Endothelial cell of umbilical vein (primary cell): ENCODE data around the gene DCC. TPM values are rescaled to one million over a fixed set of nuclear protein-coding genes. Genes with fewer than 3 reads are reported as not detected.

Experiments used
- BruUV-seq: library from RNA; stranded (reverse); fragments of 400-500 nt; replicated peaks from 2 replicates; lab custom pipeline; 2021; lab: Mats Ljungman, UMichigan
- CTCF ChIA-PET: fragments of 300-600, 350-600 bp; sonication (Branson Sonifier 250); formaldehyde crosslinking; loops from one replicate; lab custom pipeline; 2021; ENCODE audit warnings: antibody characterized with exemption, inconsistent platforms; lab: Charles Lee
- POLR2A ChIA-PET: fragments of 300-600, 350-600 bp; sonication (Branson Sonifier 250); formaldehyde crosslinking; loops from one replicate; lab custom pipeline; 2021; ENCODE audit warnings: antibody characterized with exemption, inconsistent platforms; lab: Charles Lee
- DNase-seq: peaks from one replicate; pipeline ENCODE4 v3.0.0-alpha.2; 2011; ENCODE audit warnings: low read depth, low spot score
- FAIRE-seq: peaks from 2 replicates; lab custom pipeline; 2011; peaks lifted over from hg19 to GRCh38; lab: Jason Lieb, UNC
- H2AFZ ChIP-seq: 2 replicates; pipeline ENCODE4 v1.6.0; 2012; ENCODE audit warnings: low read depth, low read length, control low read depth, inconsistent platforms
- H3K27ac ChIP-seq: 2 replicates; pipeline ENCODE4 v1.5.1; 2011; ENCODE audit warnings: low read depth, mild to moderate bottlenecking, control low read depth, low read length, moderate library complexity; ENCODE audit not compliant: insufficient read depth
- H3K27me3 ChIP-seq, 2 experiments: 2 replicates each; pipeline versions ENCODE4 v1.6.0 to v1.6.1; 2011; ENCODE audit warnings: low read length in 2 of 2, mixed read lengths in 1 of 2; ENCODE audit not compliant: control insufficient read depth in 2 of 2, insufficient read depth in 2 of 2
- H3K36me3 ChIP-seq, 2 experiments: 2 replicates in 1 of 2; 3 replicates in 1 of 2; pipeline ENCODE4 v1.5.1; 2011; ENCODE audit warnings: low read length in 2 of 2, mild to moderate bottlenecking in 1 of 2, moderate library complexity in 1 of 2; ENCODE audit not compliant: control insufficient read depth in 2 of 2, insufficient read depth in 2 of 2; ENCODE audit errors: extremely low read depth in 1 of 2
- H3K4me1 ChIP-seq: 3 replicates; pipeline ENCODE4 v1.5.1; 2011; ENCODE audit warnings: mild to moderate bottlenecking, low read length; ENCODE audit not compliant: control insufficient read depth, insufficient read depth; ENCODE audit errors: extremely low read depth
- H3K4me2 ChIP-seq: 2 replicates; pipeline ENCODE4 v1.6.1; 2011; ENCODE audit warnings: low read length, control low read depth, mixed read lengths; ENCODE audit not compliant: insufficient read depth
- H3K4me3 ChIP-seq, 3 experiments: fragments of 200-600 bp in 1 of 3; sonication (generic), shearing (Covaris generic) in 1 of 3; replicated peaks in 1 of 3; 2 replicates each; pipeline ENCODE4 v1.5.1; 2011 to 2016; ENCODE audit warnings: control low read depth in 3 of 3, low read length in 3 of 3, mild to moderate bottlenecking in 2 of 3, inconsistent platforms in 1 of 3, low read depth in 1 of 3, moderate library complexity in 1 of 3; ENCODE audit not compliant: insufficient read depth in 1 of 3
- H3K79me2 ChIP-seq: 2 replicates; pipeline ENCODE4 v1.6.0; 2012; ENCODE audit warnings: low read length, inconsistent platforms; ENCODE audit not compliant: control insufficient read depth, insufficient read depth
- H3K9ac ChIP-seq: replicated peaks from 2 replicates; pipeline ENCODE3; 2011; ENCODE audit warnings: low read length, control low read depth; ENCODE audit not compliant: insufficient read depth; ENCODE audit errors: extremely low read depth
- H3K9me1 ChIP-seq: replicated peaks from 3 replicates; pipeline ENCODE4 v1.6.0; 2011; ENCODE audit warnings: mild to moderate bottlenecking, low read length; ENCODE audit not compliant: control insufficient read depth, insufficient read depth; ENCODE audit errors: extremely low read depth
- H3K9me3 ChIP-seq: replicated peaks from 2 replicates; pipeline ENCODE4 v1.5.1; 2012; ENCODE audit warnings: low read length, inconsistent platforms; ENCODE audit not compliant: control insufficient read depth, insufficient read depth
- H4K20me1 ChIP-seq: replicated peaks from 2 replicates; pipeline ENCODE3; 2011; ENCODE audit warnings: mild to moderate bottlenecking, low read length; ENCODE audit not compliant: control insufficient read depth, insufficient read depth; ENCODE audit errors: extremely low read depth
- EZH2 ChIP-seq: IDR thresholded peaks from 2 replicates; pipeline ENCODE4 v1.6.1; 2012; ENCODE audit warnings: borderline replicate concordance, low read depth, mild to moderate bottlenecking, moderate library complexity, low read length, inconsistent platforms; ENCODE audit not compliant: severe bottlenecking
- GATA2 ChIP-seq: IDR thresholded peaks from 2 replicates; pipeline ENCODE4 v1.7.0; 2011; ENCODE audit warnings: low read depth, mild to moderate bottlenecking, moderate library complexity, mixed read lengths, low read length; ENCODE audit not compliant: insufficient read length, insufficient read depth
- JUN ChIP-seq: IDR thresholded peaks from 2 replicates; pipeline ENCODE4 v1.6.1; 2011; ENCODE audit warnings: borderline replicate concordance, low read depth; ENCODE audit not compliant: insufficient read length, insufficient read depth
- MAX ChIP-seq: IDR thresholded peaks from 2 replicates; pipeline ENCODE4 v1.6.1; 2011; ENCODE audit not compliant: insufficient read depth, insufficient read length
- MYC ChIP-seq: IDR thresholded peaks from one replicate; pipeline ENCODE4 v1.6.1; 2011; ENCODE audit warnings: mild to moderate bottlenecking, low read depth, low read length
- POLR2A ChIP-seq: IDR thresholded peaks from 2 replicates; pipeline ENCODE4 v1.6.1; 2012; ENCODE audit warnings: low read depth, mild to moderate bottlenecking, control low read depth, low read length
- POLR2AphosphoS5 ChIP-seq: IDR thresholded peaks from 2 replicates; pipeline ENCODE4 v1.6.1; 2012; ENCODE audit warnings: low read depth, mild to moderate bottlenecking, control low read depth, low read length, moderate library complexity; ENCODE audit not compliant: insufficient read depth
- dilution Hi-C: fragments of 300-500 bp; cut with MboI; formaldehyde crosslinking; loops from one replicate; pipeline ENCODE4 v1.15.0; 2019; ENCODE audit warnings: low sequenced_read_pairs; ENCODE audit not compliant: extremely low pct_ligation_motif_present
- intact Hi-C: fragments of 100-400 bp; cut with micrococcal nuclease; formaldehyde crosslinking; loops from one replicate; pipeline ENCODE4 v1.10.0; 2022
- polyA plus RNA-seq, 4 experiments: library from polyadenylated mRNA; depleted of rRNA in 3 of 4; stranded (reverse) in 3 of 4; unstranded in 1 of 4; fragments of >200 nt; gene quantifications; 2 replicates each; pipeline versions ENCODE4 v1.2.1 to v1.2.3, GENCODE V29; 2011 to 2012; ENCODE audit warnings: missing spikeins in 1 of 4
- total RNA-seq: library from RNA; stranded (reverse); gene quantifications from 2 replicates; pipeline ENCODE4 v1.2.3, GENCODE V29; 2021

The DCC gene
- total and polyA plus RNA-seq, 2 donors (not counting 3 experiments of a cell fraction or from before 2014, with no cell fraction given): not detected

- Histone ChIP-seq H4K20me1 (no peaks in the 10 kb centered on the region), H3K27ac (no peak overlapping the region), H3K36me3 (no peaks in the 10 kb centered on the region), H2AFZ (no peak overlapping the region), H3K4me1 (no peaks in the 10 kb centered on the region), H3K79me2 (no peaks in the 10 kb centered on the region), H3K9ac (no peak overlapping the region), H3K4me2 (no peak overlapping the region), H3K27me3 (no peaks in the 10 kb centered on the region), H3K9me3 (peaks cover 6% of the 10 kb centered on the region), H3K4me3 (no peak overlapping the region), H3K9me1 (no peaks in the 10 kb centered on the region)
- no peak for DNase-seq
- ChIA-PET POLR2A (no interaction called here), CTCF (no interaction called here)
- no peak for TF ChIP-seq MAX
- intact Hi-C loops: no loop called here
- dilution Hi-C loops: no loop called here
- FAIRE-seq: no peak
- no TSS peak for BruUV-seq
These were observed 1194.2 kb downstream of the DCC start for GRCh38 chr18:53534203-53534602.

- H3K27ac ChIP-seq: no peak overlapping the region
- no peak overlapping the region for H3K4me3 ChIP-seq
- no peaks in the 10 kb centered on the region for H3K79me2 ChIP-seq
- DNase-seq (no peak), FAIRE-seq (no peak)
- CTCF ChIA-PET: no interaction called here
- no TSS peak for BruUV-seq
- H3K27me3 ChIP-seq: no peaks in the 10 kb centered on the region
- intact Hi-C loops: no loop called here
- POLR2A ChIA-PET: no interaction called here
- H3K4me1 ChIP-seq: no peaks in the 10 kb centered on the region
- TF ChIP-seq GATA2 (no peak), MYC (no peak), POLR2A (no peak), JUN (no peak), POLR2AphosphoS5 (no peak), EZH2 (no peak), MAX (no peak)
- H2AFZ ChIP-seq: no peak overlapping the region
- dilution Hi-C loops: no loop called here
- H3K9ac ChIP-seq: no peak overlapping the region
- no peaks in the 10 kb centered on the region for H3K36me3 ChIP-seq
- no peaks in the 10 kb centered on the region for H3K9me1 ChIP-seq
- peaks cover 6% of the 10 kb centered on the region for H3K9me3 ChIP-seq
- H4K20me1 ChIP-seq: no peaks in the 10 kb centered on the region
- H3K4me2 ChIP-seq: no peak overlapping the region
These were observed 1194.7 kb downstream of the DCC start for GRCh38 chr18:53534695-53535094.
